B cell (primary cell): ENCODE measurements around the gene SAMD4A.

ENCODE experiments used
- EZH2 ChIP-seq: IDR thresholded peaks from 2 replicates; pipeline ENCODE4 v1.6.1; 2012; ENCODE audit warnings: borderline replicate concordance, low read depth, mild to moderate bottlenecking, moderate library complexity, low read length; ENCODE audit not compliant: insufficient read depth, poor library complexity, severe bottlenecking
- TF ChIP-seq, protein P1 (sequence below): fragments of 200-600 bp; IDR thresholded peaks from one replicate; pipeline ENCODE4 v1.8.0; 2022; ENCODE audit warnings: antibody characterized with exemption, mild to moderate bottlenecking

DNA sequence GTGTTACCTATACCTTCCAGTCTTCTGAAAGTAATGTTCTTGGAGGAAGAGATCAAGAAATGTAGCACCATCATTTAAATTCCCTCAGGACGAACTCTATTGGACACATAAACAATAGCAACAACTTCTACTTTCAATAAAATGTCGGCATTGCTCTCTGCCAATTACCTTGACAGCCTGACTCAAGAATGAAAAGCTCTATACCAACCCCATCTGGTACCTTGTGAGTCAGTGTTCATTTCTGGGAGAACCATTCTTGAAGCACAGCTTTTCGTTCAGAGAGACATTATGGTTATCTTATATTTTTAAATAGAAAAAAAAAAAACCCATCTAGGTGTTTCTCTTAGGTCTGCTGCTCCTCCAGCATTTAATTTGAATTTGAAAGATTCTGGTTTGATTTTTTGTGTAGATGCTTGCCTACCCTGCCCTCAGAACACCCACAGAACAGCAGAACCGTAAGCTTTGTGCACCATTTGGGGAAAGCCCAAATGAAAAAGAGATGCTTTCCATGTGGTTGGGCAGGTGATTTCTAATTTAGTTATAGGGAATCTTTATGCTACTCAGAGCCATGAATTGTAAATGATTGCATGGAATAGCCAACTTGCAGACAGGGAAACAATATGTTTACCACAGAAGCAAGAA, 156.0 kb downstream of the SAMD4A start:
- TF ChIP-seq, protein P1, sequence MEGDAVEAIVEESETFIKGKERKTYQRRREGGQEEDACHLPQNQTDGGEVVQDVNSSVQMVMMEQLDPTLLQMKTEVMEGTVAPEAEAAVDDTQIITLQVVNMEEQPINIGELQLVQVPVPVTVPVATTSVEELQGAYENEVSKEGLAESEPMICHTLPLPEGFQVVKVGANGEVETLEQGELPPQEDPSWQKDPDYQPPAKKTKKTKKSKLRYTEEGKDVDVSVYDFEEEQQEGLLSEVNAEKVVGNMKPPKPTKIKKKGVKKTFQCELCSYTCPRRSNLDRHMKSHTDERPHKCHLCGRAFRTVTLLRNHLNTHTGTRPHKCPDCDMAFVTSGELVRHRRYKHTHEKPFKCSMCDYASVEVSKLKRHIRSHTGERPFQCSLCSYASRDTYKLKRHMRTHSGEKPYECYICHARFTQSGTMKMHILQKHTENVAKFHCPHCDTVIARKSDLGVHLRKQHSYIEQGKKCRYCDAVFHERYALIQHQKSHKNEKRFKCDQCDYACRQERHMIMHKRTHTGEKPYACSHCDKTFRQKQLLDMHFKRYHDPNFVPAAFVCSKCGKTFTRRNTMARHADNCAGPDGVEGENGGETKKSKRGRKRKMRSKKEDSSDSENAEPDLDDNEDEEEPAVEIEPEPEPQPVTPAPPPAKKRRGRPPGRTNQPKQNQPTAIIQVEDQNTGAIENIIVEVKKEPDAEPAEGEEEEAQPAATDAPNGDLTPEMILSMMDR, result peak; percentile 44
- TF ChIP-seq EZH2, result no peak
